AG08396 (cell line): ENCODE data around the gene WDR62.

Source experiments
- DNase-seq: peaks from one replicate; pipeline ENCODE4 v3.0.0; 2012; ENCODE audit warnings: low spot score, mixed read lengths

WDR62 gene

DNA sequence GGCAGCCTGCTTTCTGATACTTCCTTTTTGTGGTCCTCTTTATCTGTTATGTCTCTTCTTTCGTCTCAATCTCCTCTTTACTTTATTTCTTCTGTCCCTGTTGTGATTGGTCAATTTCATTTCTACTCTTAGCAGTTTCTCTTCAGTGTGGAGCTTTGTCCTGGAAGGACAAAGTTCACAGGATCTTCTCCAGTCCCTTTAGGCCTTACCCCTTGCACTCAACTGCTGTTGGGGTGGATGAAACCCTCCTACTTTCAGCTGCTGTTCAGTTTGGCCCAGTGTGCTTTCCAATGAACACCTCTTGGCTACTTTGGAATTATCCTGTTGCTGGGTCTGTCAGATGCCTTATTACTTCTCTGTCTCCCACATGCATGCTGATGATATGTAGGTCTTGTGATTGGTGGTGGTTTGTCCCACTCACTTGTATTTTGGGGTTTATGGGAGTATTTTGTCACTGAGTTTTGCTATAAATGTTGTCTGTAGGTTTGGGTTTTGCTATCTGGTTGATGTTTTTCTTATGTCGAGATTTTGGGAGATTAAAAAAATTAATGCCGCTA, 24.8 kb downstream of the WDR62 start:
- no peak for DNase-seq

DNA sequence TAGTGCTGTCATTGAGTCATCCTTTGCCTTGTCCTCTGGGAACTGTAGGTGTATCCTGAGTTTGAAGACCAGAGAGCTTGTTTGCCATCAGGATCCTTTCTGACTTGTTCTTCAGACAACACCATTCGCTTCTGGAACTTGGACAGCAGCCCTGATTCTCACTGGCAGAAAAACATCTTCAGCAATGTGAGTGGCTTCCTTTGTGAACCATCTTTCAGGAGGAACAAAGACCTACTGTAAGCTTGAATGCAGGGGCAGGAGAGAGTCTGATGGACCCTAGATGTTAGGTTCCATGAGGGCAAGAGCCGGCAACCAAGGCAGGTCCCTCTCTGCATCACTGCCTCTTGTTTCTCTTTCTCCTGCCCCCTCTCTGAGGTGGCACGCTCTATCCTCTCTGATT, 26.7 kb downstream of the WDR62 start:
- no peak for DNase-seq

DNA sequence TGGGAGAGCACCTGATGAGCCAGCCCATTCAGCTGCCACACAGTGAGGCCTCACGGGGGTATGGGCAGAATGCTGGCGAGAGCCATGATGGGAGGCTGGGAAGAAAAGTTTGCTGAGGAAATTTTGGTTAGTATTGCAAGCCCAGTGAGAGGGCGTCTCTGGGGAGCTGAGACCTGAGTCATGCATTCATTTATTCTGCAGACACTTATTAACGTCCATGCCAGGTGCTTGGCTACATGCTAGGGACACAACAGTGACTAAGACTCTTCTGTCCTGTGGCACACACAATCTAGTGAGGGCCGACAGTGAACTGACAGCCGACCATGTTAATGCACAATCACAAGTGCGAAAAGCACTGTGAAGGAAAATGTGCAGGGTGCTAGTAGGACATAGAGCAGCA, 27.2 kb downstream of the WDR62 start:
- DNase-seq, result no peak

DNA sequence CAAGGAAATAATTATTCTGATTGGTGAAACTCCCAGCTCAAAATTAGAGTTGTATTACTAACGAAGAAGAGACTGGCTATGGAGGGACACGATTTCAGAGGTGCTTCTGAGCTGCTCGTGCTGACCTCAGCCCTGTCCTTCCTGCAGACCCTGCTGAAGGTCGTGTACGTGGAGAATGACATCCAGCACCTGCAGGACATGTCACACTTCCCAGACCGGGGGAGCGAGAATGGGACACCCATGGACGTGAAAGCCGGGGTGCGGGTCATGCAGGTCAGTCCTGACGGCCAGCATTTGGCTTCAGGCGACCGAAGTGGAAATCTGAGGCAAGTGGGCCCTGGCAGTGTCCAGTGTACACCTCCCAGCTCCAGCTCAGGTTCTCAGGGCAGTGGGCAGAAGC, 28.2 kb downstream of the WDR62 start:
- DNase-seq, result no peak

DNA sequence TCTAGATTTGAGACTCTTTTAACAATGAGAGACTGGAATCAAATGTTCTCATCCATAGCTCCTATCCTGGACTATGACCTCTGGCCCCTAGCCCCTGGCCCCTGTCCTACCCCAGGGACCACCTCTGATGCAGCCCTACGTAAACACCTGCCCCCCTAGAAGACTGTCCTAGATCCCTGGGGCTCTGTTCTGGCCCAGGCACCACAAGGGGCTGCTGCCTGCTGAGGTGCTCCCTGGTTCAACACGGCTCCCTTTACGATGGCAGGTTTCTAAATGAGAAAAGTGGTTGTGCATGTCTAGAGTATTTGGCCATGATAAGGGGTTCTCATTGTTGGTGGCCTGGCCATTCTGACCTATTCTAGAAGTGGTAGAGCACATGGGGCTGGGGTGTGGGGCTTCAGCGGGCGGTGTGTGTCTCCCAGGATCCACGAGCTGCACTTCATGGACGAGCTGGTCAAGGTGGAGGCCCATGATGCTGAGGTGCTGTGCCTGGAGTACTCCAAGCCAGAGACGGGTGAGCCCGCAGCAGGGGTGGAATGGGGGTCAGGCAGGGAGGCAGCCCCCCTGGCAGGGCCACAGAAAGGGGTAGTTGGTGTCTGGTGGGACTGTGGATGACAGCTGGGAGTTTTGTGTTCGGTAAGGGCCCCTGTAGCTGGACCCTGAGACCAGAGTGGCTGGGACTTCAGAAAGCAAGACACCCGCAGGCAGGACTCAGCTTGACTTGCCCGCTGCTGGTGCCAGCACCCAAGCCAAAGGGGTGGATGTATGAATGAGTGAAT, 29.7 kb downstream of the WDR62 start:
- no peak for DNase-seq

DNA sequence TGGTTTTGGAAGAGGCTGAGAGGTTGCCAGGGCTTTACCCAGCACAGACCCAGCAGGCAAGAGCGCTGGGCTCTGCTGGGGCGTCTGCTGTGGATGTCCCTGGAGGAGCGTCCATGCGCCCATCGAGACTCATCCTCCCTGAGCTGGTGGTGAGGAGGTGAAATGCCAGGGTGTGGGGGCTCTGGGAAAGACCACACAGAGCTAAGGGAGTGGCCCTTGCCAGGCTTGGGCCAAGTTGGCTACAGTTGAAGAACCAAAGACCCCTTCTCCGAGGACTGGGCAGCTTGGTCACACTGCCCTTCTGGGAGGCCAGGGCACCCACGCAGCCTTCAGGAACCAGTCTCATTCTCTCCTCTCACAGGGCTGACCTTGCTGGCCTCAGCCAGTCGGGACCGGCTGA, 31.6 kb downstream of the WDR62 start:
- DNase-seq, result no peak

DNA sequence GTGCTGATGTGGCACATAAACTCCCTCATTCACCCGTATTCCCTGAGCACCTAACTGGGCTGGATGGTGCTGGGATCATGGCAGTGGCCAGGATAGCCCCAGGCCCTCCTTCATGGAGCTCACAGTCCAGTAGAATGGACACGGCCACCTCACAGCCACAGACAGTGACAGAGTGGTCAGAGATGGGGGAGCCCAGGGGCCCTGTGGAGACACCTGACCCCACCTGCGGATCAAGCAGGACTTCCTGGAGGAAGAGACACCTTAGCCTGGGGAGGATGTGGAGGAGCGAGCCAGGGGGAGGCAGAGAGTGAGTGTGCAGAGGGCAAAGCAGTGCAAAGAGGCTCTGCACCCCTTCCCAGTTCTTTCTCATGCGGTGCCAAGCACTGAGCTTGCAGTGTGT, 35.1 kb downstream of the WDR62 start:
- DNase-seq, result no peak

DNA sequence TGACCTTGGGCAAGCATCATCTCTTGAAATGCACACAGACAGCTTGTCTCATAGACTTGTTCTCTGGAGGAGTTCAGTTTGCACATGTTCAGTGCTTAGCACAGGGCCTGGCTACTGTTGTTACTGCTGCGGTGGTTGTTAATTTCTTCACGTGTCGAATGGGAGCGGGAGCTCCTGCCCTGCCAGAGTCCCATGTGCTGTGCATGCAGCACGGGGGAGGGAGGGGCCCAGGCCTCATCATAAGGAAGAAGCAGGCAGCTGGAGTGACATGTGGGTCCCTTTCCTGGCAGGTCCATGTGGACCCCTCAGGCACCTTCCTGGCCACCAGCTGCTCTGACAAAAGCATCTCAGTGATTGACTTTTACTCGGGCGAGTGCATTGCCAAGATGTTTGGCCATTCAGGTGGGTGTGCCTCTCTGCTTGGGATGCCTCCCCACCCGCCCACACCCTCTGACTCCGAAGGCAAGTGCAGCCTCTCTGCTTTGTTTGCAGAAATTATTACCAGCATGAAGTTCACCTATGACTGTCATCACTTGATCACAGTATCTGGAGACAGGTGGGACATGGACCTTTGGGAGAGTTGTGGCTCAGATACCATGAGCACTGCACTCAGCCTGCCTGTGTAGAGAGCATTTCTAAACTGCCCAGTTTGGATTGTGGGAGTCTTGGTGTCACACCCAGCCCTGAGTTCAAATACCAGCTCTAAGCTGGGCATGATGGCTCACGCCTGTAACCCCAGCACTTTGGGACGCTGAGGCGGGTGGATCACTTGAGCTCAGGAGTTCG, 36.4 kb downstream of the WDR62 start:
- DNase-seq, result no peak

DNA sequence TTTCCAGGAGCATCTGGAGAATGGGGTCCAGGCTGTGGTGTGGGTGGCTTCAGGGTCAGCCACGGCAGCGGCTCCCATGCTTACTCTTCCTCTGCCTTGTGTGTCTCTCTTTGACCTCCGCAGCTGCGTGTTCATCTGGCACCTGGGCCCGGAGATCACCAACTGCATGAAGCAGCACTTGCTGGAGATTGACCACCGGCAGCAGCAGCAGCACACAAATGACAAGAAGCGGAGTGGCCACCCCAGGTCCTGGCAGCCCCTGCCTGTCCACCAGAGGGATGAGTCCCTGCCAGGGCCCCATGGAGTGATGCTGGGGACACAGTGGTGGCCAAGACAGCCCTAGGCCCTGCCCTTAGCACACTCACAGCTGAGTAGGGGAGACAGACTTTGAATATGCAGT, 37.9 kb downstream of the WDR62 start:
- DNase-seq, result no peak

DNA sequence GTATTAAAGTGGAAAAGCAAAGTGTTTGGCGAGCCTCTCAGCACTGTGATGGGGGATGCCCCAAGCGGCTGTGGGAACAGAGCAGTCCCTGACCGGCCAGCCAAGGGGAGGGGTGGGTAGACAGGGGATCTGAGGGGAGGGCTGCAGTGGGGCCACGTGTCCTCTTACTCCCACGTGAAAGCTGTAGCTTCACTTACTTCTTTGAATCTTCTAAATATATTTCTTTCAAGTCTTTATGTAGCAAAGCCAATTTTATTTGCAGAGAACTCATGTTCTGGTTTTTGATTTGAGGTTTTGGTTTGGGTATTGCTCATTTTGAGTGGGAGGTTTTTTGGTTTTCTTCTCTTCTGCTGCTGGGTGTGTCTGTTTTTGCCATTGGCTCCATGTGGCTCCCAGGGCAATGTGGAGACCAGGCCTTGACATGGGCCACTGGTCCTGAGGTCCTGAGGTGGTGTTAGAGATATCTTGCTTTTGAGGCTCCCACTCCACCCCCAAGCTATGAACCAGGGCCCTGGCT, 38.5 kb downstream of the WDR62 start:
- no peak for DNase-seq

DNA sequence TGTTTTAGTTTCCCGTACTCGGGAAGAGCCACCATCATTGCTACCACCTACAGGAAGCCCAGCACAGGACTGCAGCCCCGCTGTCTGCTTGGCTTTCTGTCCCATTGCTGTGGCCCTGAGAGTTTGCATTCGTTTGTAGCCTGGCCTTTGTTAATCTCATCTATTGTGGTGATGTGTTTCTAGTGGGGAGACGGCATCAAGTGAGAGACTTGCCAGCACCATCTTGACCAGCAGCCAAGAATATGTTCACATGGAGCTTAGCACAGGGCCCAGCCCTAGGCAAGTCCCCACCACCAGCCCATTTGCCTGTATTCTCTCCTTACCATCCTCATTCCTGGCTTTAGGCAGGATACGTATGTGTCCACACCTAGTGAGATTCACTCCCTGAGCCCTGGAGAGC, 39.0 kb downstream of the WDR62 start:
- DNase-seq, result no peak

DNA sequence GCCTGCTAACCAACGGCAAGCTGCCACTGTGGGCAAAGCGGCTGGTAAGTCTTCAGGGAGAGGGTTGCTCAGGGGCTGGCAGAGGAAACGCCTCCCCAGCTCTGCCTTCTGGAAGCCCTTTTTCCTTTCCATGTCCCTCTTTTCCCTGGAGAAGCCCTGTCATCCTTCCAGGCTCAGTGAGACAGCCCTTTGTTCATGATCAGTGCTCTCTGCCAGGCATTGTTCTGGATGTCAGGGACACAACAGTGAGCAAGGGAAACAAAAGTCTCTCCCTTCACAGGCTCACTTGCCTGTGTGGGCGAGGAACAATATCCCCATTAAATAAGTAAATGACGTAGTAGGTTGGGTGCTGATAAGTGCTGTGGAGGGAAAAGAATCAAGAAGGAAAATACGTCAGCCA, 42.3 kb downstream of the WDR62 start:
- DNase-seq, result no peak

DNA sequence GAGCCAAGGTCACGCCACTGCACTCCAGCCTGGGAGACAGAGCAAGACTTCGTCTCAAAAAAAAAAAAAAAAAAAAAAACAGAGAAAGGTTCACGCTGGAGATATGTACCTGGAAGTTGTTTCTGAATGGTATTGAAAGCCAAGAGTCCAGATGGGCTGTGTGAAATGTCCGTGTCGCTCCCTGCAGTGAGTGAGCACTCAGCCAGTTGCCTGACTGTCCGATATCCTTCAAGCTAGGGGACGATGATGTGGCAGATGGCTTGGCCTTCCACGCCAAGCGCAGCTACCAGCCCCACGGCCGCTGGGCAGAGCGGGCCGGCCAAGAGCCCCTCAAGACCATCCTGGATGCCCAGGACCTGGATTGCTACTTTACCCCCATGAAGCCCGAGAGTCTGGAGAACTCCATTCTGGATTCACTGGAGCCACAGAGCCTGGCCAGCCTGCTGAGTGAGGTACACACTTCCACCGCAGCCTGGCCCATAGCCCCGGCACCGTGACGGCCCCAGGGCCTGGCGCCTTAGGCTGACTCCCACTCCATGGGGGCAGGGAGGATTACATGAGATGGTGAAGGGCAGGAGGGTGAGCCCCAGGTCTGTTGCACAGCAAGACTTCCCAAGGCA, 44.6 kb downstream of the WDR62 start:
- no peak for DNase-seq

DNA sequence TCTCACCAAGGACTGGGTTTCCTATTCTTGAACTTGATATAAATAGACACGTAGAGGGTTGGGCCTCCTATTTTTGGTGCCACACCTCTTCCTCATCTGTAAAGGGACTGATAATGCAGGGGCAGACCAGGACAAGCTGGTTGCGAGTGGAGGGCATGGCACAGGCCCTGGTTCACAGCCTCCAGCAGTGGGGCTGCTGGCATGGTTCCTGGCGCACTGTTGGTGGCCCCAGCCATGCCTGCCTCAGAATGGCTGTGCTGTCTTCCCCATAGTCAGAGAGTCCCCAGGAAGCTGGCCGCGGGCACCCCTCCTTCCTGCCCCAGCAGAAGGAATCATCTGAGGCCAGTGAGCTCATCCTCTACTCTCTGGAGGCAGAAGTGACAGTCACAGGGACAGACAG, 45.8 kb downstream of the WDR62 start:
- DNase-seq, result no peak

DNA sequence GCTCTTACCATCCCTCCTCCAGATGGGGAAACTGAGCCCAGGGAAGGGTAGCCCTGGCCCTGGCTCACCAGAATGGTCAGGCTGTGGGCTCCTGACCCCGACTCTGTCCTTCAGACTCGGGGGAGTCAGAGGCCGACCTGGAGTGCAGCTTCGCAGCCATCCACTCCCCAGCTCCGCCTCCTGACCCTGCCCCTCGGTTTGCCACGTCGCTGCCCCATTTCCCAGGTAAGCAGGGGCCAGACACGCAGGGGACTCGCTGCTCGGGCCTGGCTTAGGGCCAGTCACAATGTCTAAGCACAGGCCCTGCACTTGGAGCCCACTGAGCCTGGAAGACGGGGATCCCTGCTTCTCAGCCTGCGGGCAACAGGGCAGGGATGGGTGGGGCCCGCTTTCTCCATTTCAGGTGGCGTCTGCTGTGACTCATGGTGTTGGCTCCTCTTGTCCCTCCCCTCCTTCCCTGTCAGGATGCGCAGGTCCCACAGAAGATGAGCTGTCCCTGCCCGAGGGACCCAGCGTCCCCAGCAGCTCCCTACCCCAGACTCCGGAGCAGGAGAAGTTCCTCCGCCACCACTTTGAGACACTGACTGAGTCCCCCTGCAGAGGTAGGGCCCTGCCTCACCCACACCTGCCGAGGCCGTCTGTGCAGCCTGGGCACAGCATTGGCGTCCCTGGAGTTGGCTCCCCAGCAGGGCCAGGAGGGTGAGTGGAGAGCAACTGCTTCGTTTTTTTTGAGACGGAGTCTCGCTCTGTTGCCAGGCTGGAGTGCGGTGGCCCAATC, 47.0 kb downstream of the WDR62 start:
- DNase-seq, result no peak

DNA sequence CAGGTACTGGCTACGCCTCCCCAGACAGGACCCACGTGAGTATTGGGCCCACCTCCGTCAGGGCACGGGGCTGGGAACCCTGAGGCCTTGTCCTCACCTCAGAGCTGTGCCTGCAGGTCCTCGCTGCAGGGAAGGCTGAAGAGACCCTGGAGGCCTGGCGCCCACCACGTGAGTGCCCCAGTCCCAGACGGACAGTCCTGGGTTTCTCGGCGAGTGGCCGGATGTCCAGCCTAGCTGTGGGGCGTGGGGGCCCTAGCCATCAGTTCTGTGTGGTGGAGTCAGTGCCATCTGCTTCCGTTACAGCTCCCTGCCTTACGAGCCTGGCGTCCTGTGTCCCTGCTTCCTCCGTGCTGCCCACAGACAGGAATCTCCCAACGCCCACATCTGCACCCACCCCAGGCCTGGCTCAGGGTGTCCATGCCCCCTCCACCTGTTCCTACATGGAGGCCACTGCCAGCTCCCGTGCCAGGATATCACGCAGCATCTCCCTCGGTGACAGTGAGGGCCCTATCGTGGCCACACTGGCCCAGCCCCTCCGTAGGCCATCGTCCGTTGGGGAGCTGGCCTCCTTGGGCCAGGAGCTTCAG, 48.4 kb downstream of the WDR62 start:
- no peak for DNase-seq

DNA sequence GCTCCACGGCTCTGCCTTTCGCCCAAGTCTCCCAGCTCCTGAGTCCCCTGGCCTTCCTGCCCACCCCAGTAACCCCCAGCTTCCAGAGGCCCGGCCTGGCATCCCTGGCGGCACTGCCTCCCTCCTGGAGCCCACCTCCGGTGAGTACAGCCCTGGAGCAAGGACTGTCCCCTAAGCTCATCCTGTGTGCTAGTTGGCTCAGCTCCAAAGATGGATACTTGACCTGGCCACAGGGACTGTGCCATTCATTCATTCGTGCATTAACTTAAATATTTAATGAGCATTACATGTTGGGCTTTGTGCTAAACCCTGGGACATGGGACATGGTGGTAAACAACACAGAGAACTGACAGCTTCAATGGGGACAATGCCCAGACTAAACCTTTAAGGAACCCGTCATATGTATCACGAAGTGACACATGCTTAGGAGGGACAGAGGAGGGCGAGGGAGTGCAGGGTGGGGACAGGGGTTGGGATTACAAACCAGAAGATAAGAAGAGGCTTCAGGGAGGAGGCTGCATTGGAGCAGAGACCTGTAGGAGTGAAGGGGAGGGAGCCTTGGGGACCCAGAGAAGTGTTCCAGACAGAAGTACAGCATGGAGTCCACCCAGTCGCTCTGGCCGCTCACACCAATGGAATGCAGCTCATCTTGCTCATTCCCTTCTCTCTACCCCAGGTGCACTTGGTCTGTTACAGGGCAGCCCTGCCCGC, 49.3 kb downstream of the WDR62 start:
- no peak for DNase-seq

DNA sequence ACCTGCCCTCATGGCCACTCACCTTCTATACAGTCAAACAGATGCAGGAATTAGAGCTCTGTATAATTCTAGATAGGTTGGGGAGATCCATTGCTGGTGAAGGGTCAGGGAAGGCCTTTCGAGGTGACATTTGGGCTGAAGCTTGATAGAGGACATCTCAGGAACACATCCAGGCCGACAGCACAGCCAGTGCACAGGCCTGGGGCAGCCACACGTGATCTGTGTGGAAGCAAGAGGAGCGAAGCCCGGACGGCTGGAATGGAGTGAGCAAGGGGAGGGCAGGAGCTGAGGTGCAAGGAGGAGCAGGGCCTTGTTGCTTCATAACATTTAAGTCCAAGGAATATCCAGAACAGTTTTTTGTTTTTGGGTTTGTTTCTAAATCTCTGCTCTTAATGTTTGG, 51.7 kb downstream of the WDR62 start:
- no peak for DNase-seq

DNA sequence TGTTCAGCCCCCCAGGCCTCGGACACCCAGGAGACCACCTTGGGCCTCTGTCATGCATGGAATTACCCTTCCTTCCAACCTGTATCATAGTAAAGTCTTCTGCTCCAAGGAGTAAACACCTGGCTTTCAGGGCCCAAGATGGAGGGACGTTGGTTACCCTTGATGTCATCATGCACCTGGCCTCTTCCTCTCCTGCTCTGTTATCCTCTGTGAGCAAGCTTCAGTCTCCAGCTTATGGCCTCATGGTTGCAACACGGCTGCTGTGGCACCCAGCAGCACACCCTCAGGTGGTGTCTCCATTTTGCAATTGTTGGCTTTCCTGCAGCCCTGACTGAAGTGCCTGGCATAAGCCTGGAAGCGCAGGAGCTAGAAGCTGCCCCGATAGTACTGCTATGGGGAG, 52.3 kb downstream of the WDR62 start:
- no peak for DNase-seq

DNA sequence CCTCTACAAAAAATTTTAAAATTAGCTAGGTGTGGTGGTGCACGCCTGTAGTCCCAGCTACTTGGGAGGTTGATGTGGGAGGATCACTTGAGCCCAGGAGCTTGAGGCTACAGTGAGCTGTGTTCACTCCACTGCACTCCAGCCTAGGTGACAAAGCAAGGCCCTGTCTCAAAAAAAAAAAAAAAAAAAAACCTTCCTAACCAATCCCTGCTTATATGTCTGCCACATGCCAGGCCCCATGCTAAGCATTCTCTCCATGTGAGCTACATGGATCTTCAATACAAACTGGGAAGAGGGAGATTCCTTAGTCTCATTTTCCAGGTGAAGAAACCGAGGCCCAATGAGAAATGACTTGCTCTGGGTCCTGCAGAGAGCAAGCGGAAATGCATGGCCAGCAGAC, 54.0 kb downstream of the WDR62 start:
- DNase-seq, result no peak
